NCI-H2171 treated with DMSO at 0.1 percent for 48 hours (cell line): ENCODE data around the gene TPX2.

Experiments
- DNase-seq: peaks from one replicate; lab custom pipeline; 2025; lab: John Stamatoyannopoulos, UW

The TPX2 gene

DNA sequence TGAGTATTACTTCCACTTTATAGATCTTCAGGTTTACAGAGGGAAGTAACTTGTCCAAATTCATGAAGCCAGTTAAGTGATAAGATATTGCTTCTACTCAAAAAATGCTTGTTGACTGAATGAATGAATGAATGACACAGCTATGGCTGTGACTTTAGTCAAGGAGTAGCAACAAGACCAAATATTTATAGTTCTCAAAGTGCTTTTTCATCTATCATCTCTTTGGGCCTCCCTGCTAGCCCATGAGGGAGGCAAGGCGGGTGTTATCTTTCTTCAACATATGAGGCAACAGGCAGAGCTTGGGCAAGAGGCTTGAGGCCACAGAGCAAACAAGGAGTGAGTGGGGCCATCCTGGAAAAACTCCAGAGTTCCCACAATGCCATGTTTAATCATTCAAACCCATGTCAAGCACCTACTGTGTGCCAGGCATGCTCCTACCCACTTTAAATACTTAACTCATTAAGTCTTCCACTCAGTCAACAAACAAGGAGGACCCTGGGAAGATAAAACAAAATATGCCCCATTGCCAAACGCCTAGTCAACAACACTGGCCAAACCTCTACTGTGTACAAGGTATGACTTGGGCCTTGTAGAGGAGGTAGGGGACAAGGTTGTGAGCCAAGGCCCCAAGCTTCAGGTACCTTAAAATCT is 32.4 kb upstream of the TPX2 start:
- DNase-seq, result no peak

DNA sequence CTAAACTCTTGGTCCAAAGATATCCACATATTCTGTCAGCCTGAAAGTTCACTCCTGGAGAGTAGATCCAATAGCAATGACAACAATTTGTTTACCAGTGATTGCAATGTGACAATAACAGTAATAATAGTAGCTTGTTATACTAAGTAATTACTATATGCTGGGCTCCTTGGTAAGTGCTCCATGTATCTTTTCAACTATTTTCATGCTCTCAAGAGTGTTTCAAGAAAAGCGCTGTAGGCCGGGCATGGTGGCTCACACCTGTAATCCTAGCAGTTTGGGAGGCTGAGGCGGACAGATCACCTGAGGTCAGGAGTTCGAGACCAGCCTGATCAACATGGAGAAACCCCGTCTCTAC is 31.9 kb upstream of the TPX2 start:
- no peak for DNase-seq

DNA sequence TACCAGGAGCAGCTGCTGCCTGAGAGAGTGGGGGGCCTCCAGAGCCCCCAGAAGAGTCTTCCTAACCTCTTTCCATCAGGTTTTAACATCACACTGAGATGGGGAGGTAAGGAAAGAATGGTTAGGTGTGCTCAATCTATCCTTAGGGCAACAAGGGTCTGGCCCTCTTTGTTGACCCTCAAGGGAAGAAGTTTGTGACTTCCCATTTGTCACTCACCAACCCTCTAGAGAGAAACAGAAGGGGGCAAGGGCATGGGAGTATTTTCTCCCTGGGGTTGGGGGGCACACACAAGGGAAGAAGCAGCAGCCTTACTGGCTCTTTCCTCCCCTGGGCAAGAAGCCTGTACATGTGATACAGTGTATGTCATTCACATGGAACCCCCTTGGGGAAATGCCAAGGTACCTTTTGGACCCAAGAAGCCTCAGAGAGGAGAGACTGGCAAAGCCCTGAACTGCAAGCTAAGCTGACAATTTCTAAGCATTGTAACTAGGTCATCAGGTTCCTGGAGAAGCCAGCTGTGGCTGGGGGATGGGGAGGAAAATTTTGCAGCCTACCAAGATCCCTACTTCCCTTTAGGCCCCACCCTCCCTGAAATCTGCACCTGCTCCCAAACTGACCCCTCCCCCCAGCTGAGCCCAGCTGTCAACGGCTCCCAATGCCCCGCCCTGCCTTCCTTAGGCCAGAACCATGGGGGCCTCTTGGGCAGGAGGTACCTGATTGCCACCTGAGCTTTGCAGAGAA is 30.9 kb upstream of the TPX2 start:
- peak; percentile 99 for DNase-seq

DNA sequence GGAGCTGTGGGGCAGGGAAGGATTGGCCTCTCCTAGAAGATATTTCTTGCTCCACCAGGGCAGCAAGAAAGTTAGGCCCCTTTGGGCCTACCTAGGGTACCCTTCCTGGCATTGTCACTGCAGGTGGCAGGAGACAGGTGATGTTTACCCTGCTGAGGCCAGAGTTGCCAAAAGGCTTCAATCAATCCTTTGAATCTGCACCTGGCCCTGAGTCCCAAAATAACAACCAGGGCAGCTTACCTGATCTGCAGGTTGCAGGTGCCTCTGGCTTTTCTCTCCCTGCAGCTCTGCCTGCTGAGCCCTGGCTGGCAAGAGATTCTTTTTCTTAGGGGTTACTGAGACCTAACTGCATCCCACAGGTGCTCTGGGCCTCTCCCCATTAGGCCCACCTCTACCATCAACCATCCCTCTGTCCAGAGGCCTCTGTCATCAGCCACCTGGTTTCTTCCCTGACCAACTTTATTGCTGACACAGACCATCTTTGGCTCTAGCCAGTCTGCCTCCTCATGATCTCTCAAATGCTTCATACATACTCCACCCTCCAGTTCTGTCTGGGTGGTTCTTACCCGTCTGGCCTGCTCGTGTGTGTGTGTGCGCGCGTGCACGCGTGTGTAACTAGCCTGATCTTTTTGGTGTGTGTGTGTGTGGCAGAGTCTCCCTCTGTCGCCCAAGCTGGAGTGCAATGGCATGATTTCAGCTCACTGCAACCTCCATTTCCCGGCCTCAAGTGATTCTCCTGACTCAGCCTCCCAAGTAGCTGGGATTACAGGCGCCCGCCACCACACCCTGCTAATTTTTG is 30.2 kb upstream of the TPX2 start:
- DNase-seq, result peak; percentile 99

DNA sequence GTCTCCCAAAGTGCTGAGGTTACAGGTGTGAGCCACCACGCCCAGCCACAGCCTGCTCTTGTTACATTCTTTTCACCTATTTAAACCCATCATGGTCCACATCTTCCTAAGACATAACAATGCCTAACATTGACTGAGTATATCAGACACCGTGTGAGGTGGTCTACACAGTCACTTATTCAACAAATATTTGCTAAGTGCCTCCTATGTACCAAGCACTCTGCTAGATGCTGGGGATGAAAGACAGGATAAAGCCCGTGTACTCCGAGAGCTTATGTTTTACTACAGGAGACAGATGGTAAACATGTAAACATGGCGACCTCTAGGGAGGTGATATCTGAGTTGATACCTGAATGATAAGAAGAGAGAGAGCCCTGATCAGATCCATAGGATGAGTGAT is 29.2 kb upstream of the TPX2 start:
- DNase-seq, result peak; percentile 91

DNA sequence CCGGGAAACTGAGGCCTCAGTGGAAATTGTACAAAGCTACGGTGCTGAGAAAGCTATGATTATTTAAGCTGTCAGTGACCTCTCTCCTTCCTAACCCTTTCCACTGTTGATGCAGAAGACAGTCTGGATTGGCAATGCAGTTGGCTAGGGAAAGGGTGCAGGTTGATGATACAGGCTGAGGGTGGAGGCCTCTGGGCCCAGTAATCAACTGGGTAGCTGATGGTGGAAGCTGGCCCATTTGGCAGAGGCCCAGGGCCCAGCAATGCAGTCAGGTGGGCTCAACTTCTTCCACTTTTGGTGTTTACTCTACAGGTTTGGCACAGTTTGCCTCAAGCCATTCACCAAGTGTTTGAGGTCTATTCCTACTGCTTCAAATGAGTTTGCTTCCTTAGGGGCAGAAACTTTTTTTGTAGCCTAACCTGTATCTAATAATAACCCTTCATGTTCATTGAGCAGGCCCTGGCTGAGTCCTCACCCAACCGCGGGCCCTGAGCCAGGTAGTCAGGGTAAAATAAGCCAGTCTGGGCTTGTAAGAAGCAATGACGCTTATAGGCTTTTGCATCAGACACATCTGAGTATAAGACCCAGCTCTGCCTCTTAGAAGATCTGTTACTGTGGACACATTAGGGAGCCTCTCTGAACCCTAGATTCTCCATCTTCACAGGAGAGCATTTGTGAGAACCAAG is 28.5 kb upstream of the TPX2 start:
- DNase-seq, result peak; percentile 91

DNA sequence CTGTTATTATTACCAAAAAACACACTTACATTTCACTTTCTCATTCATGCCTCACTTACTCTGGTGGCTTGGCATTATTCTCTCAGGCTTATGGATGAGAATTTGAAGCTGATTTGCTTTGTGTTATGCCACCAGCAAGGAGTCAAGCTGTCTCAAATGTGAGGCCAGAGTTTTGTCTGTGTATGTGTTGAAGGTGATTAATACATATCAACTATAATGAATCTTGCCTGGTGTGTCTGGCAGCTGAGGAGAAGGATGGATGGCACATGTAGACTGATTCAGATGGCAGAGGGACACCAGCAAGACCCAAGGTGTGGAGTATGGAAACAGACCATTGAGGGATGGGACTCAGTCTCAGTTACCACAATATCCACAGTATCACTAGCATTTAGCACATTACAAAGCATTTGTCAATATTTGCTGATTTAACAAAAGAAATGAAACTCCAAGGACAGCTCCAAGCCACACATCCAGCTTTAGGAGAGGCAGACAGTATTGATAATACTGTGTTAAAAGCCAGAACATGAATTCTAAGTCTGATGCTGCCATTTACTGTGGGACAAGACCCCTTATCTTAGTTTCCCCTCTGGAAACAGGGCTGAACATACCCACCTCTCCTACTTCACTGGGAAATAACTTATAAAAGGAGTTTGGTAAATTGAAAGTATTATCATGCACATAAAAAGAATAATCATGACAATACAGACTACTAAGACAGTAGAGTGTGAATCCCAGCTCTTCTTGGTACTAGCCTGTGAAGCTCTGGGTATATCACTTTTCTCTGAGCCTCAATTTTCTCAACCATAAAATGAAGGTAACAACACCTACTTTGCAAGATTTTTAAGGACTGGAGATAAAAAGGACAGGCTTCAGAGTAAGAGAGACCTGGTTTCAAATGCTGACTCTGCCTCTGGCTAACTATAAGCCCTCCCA is 27.6 kb upstream of the TPX2 start:
- no peak for DNase-seq

DNA sequence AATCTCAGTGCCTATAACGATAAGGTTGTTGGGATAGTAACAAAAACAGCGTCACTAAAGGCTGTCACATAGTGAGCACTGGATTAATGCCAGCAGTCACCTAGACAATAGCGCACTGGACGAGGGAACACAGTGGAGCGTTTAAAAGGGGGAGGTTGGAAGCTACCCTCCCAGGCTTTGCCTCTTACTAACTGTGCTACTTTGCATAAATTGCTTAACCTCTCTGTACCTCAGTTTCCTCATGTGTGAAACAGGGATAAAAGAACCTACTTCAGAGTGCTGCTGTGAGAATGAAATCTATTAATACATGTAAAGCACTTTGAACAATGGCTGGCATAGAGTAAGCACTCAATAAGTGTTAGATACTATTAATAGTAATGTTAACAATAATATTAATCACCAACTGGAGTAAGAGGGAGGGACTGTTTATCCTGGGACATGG is 27.0 kb upstream of the TPX2 start:
- peak; percentile 55 for DNase-seq

DNA sequence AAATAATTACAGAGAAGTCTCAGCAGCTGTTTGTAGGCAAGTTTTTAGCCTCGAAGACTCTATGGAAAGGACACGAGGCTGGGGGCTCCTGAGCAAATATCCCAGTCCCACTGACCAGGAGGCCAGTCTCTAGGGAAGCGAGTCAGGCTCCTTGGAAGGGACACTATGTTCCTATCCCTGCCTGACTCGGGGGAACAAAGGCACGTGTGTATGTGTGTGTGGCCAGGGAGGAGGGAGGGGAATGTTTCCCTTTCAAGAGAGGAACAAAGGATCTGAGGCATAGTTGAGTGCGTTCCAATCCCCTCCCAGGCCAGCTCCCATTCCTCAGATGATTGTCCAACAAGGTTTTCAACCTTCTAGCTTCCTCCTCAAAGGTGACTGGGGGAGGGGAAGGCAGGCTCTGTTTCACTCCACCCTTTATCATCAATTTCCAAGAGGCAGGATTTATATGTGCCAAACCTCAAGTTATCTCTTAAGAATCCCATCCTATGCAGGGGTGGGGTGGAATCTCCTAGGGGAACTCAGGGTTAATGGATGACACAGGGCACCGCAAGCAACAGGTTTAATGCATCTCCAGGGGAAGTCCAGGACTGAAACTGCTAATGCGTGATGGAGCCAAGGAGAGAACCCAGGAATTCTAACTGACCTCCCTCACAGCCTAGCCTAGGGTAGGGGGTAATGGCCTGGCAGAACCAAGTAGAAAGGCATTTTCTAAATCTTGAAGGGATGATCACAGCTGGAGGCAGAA is 26.4 kb upstream of the TPX2 start:
- no peak for DNase-seq

DNA sequence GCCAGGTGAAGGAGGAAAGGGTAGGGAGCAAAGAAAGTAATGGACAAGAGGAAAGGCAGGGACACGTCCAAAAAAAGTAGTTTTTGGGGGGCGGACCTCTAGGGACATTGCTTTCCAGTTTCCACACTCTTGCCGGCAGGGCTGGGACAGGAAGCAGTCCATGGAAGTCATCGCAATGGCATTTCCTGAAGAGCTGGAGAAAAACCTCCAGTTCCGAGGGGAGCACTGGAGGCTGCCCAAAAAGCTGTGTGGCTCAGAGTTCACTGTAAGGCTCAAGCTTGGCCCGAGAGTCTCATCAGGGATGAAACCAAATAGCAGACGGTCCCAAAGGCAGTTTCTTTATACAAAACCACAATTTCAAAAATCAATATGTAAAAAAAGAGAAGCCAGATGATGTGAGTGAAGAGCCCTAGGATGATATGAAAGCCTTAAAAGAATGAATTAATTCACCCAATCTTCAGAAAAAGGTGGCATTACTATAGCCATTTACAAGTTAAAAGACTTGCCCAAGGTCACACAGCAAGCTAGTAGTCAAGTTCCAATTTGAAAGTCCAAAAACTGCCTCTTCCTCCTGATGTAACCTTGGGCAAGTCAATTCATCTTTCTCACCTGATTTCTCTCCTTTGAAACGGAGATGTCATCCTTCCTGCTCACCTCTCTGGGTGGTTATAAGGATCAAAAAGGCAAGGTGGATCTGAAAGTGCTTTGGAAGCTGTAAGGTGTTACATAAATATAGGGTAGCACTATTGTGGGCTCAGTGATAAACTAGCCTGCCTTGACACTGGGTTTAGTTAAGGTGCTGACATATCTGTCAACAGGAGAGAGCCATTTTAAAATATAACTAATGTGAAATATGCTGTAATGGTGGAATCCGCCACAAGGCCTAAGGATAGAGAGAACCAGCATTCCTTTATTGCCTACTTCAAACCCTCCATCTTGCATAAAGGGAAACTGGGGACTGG is 25.5 kb upstream of the TPX2 start:
- DNase-seq, result no peak

DNA sequence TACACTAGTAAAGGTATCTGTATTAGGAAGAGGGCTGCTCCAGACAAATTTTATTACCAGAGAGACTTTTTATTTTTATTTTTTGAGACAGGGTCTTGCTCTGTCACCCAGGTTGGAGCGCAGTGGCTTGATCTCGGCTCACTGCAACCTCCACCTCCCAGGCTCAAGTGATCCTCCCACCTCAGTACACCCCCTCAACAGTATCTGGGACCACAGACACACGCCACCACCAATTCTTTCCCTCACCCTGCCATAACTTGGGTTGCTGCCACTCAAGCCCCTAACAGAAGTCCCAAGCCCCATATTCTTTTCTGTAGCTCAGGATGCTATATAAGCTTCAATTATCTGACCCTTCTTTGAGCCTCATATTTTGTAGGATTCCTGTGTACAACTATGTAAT is 23.3 kb upstream of the TPX2 start:
- DNase-seq, result no peak

DNA sequence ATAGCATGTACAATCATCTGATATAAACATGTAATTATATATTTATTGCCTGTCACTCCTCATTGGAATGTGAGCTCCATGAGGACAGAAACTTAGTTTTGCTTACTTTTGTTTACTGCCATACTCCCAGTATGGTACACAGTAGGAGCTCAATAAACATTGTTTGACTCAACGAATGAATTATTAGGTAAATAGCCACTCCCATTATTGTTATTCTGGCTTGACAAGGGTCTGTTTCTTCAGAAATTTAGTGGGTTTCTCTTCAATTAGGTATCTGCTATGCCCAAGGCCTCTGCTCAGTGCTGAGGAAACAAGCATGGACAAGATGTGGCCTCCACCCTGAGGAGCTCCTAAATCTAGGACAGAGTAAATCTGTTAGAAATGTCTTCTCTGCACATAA is 22.7 kb upstream of the TPX2 start:
- no peak for DNase-seq

DNA sequence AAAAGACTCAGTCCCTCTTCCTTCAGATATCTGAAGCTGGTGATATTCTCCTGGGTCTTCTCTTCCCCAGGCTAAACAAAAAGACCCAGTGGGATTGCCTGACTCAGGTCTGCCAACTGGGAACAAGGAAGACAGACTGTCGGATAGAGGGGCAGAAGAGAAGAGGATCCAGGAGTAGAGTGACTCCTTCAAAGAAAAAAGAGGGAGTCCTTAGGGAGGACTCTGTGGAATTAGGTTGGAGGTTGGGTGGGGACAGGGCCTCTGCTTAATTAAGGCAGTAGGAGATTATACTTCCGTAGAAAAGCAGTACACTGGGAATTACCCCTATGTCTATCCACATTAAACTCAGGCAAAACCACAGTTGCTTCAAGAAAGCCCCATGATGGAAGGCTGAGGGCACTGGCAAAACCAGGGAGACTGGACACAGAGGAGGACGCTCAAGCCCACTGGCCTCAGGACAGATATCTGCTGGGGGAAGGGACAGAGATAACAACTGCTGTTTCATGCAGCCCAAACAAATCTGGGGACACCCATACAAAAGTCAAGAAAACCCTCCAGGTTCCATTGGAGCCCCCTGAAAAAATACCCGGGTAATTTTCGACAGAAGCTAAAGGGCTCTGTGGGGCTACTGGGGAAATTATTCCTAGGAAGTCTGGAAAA is 22.1 kb upstream of the TPX2 start:
- DNase-seq, result no peak

DNA sequence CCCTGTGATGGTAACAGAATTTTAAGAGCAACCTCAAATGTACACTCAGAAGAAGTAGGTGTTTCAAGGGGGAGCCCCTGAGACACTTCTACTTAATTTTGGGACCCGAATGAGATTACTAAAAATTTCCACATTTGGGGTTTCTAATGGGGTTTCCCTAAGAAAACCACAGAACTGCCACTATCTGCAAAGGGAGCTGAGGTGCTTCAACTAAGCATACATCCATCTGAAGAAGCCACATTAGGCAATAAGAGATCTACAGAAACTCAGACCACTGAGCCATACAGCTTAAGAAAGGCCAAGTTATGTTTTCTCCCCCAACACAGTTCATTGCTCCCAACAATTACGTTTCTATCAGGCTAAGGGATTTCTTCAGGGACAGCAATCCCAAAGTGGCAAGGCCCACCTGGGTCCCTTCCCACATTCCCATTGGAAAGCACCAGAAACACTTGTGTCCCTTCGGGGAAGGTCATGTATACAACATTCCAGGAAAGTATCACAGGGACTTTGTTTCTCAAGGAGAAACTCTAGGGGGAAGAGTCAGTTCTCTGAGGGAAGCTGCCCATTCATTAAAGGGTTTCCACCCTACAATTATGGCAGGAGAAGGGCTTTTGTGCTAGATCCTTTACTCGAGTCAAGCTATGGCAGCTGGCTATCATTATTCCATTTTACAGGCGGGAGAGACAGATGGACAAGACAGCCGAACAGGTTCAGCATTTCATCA is 21.4 kb upstream of the TPX2 start:
- DNase-seq, result peak; percentile 28

DNA sequence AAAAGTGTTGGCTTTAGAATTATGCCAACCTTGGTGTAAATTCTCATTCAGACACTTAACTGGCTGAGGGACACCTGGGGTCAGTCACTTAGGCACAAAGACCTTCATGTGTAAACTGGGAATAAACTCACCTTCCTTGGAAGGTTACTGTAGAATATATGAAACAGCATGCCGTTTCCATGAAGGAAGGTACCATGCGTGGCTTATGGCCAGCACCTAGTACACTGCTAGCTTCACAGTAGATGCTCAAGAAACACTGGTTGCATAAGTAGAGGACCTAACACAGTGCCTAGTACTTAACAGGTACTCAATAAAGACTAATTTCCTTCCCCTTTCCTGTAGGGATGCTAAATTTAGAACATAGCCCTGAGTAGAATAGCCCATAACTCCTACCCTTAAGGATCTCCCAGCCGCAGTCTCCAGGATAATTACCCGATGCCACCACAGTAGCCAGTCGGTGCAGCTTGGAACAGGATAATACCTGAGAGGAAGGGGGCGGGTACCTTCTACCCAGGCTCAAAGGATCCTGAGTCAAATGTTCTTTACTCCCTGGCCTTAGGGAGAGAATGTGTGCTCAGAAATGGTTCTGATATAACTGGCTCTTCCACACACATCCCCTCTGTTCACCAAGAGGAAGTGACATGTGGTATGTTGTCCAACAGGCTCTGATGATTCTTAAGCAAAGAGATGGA is 20.0 kb upstream of the TPX2 start:
- no peak for DNase-seq

DNA sequence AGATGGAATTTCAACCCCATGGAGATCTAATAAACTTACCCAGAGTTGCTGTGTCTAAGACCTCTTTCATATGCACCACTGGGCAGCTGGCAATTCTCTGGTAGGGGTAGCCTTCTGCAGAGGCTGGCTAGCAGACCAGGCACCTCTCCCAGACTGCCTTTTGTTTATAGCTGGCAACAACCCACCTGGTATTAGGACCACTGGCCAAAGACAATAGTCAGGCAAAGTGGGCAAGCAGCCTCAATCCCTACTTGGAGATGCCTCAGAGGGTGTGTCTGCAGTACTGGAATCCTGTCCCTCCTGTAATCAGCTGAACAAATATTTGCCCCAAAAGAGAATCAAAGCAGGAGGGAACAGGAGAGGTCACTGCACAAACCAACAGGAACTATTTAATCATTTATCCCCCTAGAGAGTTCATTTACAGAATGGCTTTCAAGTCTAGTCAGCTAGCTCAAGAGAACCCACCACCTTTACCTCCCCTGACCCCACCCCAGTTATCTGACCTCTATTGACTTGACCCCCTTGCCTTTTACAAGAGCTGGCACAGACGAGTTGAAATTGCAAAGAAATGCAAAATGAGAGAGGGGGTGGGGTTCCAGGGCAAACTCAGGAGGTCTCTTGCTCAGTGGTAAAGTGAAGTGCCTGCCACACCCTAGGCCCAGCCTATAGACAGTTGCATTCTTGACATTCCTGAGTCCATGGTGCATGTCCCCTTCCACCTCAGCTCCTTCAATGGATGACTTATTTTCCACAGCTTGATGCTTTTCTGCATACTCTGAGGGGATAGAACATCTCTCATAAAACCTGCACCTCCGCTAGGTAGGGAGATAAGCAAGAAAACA is 19.2 kb upstream of the TPX2 start:
- no peak for DNase-seq
